Activated CD8-positive, alpha-beta memory T cell treated with anti-CD3 and anti-CD28 coated beads, Interleukin-2, amount 50 U/mL, for 1 hour (primary cell): ENCODE data around the gene C2CD2L.
A peak's percentile ranks its signal among the peaks of the same experiment; 100 is the strongest.
"Not testable (repeated sequence)": the region's sequence is repeated elsewhere in the genome, so short reads cannot be mapped to it uniquely, and the experiment has no call there.

Experiments used
- DNase-seq: peaks from one replicate; pipeline ENCODE4 v3.0.0-alpha.2; 2020; ENCODE audit errors: extremely low read depth

C2CD2L gene

GRCh38 chr11:119115484-119116234 lies 8.5 kb downstream of the C2CD2L start:
- no peak for DNase-seq

- DNase-seq: no peak
These were observed 9.1 kb downstream of the C2CD2L start for GRCh38 chr11:119116235-119116594.

GRCh38 chr11:119116601-119117000 lies 9.5 kb downstream of the C2CD2L start:
- no peak for DNase-seq

GRCh38 chr11:119117004-119117706 lies 10.0 kb downstream of the C2CD2L start:
- no peak for DNase-seq

- no peak for DNase-seq
These were observed 11.1 kb downstream of the C2CD2L start for GRCh38 chr11:119118227-119118626.

- DNase-seq: no peak
These were observed 11.8 kb downstream of the C2CD2L start for GRCh38 chr11:119118946-119119345.

- no peak for DNase-seq
These were observed 13.5 kb downstream of the C2CD2L start for GRCh38 chr11:119120639-119121007.

GRCh38 chr11:119121008-119121810 lies 14.1 kb downstream of the C2CD2L start, which contains the start of gene HINFP:
HINFP (plus strand) TSS chr11:119121580; CDS start chr11:119126945, 5,365 bp downstream.
- DNase-seq: peak; percentile 98

- DNase-seq: no peak
These were observed 14.6 kb downstream of the C2CD2L start for GRCh38 chr11:119121811-119122124.

- DNase-seq: no peak
These were observed 18.7 kb downstream of the C2CD2L start for GRCh38 chr11:119125821-119126220.

GRCh38 chr11:119126675-119127268 lies 19.6 kb downstream of the C2CD2L start:
- DNase-seq: no peak

GRCh38 chr11:119130662-119131061 lies 23.5 kb downstream of the C2CD2L start:
- no peak for DNase-seq

GRCh38 chr11:119134389-119134978 lies 27.3 kb downstream of the C2CD2L start:
- DNase-seq: no peak

- DNase-seq: not testable (repeated sequence)
These were observed 32.1 kb downstream of the C2CD2L start for GRCh38 chr11:119139276-119139675.

- no peak for DNase-seq
These were observed 37.8 kb downstream of the C2CD2L start for GRCh38 chr11:119144825-119145486.

- DNase-seq: no peak
These were observed 38.4 kb downstream of the C2CD2L start for GRCh38 chr11:119145551-119145950.

GRCh38 chr11:119147604-119148333 lies 40.6 kb downstream of the C2CD2L start:
- no peak for DNase-seq

- no peak for DNase-seq
These were observed 41.5 kb downstream of the C2CD2L start for GRCh38 chr11:119148720-119149017.

GRCh38 chr11:119149018-119149785 lies 42.1 kb downstream of the C2CD2L start, which contains the start of gene ABCG4:
ABCG4 (plus strand) TSS chr11:119149052; CDS start chr11:119149966, 914 bp downstream.
- DNase-seq: no peak

GRCh38 chr11:119149786-119150275 lies 42.7 kb downstream of the C2CD2L start:
- DNase-seq: no peak
